GM18909 (cell line): ENCODE results near the gene DOCK4.
A peak's percentile ranks its signal among the peaks of the same experiment; 100 is the strongest.

Experiments
- ATAC-seq: cut with Tn5 transposase; IDR thresholded peaks from one replicate; pipeline ENCODE4 v1.9.1; 2021; ENCODE audit warnings: mild to moderate bottlenecking; ENCODE audit not compliant: unreplicated experiment, poor library complexity

Gene DOCK4

GRCh38 chr7:111760043-111760442 is 446.2 kb downstream of the DOCK4 start:
- ATAC-seq, result no peak

DNA sequence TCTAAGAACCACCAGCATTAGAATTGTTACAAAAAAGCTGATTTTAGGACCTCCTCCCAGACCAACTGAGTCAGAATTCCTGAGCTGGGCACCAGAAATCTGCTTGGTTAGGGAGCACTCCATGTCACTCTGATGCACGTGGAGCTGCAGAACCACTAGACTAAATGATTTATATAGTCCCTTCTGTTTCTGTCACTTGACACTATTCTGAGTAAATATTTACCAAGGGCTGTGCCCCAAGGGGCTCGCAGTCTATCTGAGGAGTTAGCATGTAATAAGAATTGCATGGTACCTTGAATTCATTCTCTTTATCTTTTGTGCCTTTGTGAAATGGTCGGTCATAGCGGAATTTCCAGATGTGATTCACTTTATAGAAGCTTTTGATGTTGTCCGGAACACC is 447.9 kb downstream of the DOCK4 start:
- no peak for ATAC-seq

DNA sequence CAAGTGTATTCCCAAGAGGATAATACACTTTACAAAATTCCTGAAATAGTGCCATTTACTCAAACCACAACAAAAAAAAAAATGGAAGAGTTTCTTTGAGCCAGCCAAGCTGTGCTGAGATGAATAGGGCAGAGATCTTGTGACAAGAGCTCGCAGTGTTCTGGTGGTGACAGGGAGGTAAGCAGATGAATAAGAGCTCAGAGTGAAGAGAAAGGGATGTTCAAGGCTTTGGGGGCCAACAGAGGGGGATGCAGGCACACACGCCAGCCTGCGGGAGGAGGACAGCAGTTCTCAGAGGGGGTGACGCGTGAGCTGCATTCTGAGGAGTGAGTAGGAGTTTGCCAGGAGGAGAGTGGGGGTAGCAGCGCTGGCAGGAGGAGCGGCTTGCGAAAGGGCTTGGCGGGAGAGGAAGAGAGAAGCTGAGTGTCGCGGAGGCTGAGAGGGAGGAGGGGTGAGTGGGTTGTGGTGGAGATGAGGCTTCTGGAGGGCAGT is 449.5 kb downstream of the DOCK4 start:
- no peak for ATAC-seq

GRCh38 chr7:111755383-111755782 is 450.8 kb downstream of the DOCK4 start:
- ATAC-seq, result no peak

GRCh38 chr7:111753968-111754367 is 452.2 kb downstream of the DOCK4 start:
- no peak for ATAC-seq

DNA sequence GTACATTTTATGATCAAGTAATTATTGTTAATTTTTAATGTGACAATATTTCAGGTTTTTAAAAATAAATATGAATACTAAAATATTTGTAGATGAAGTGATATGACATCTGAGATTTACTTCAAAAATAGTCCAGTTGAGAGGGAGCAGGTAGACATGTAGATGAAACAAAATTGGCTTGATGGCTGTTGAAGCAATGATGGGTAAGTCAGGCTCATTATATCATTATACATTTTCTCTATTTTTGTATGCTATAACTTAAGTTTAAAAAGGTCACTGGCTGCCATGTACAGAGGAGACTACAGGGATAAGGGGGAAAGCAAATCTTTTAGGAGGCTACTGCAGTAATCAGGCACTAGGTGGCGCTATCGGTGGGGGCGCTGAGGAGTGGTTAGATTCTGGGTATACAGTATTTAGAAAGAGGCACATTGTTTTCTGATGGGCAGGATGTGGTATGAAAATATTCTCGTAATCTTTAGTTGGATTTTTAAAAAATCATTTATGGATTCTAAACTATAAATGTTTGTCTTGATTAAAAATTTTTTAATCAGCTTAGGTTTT is 454.1 kb downstream of the DOCK4 start:
- peak; percentile 97 for ATAC-seq

GRCh38 chr7:111750878-111751277 is 455.3 kb downstream of the DOCK4 start:
- no peak for ATAC-seq

DNA sequence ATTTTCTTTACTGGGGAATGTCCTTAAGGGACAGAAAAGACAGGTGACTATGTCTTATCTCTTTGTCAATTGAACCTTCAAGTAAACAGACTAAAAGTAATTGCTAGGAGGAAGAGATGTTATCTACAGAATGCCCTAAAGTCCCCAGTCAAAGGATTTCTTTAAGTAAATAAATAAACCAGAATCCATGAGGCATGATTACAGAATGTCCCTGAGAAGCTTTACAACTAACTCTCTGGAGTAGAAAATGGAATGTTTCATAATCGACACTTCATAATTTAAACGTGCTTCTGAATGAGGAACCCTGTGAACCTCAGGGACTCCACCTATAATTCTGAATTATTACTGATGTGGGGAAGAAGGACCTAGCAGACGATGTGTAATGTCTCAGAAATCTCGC is 456.0 kb downstream of the DOCK4 start:
- no peak for ATAC-seq

DNA sequence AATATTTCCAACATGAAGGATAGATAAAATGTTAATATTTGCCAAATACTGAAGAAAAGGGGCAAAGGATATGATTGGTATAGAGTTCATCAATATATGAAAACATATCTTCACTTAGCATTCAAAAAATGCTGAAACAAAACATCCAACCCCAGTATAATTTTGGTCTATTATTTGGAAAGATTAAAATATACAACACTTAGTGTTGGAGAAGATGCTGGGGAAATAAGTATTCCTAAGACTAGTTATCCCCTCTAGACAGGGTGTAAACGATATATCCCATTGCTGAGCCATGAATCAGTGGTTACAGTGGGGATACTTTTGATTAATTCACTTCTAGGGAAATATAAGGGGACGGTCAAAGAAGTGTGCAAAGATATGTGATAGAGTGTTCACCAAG is 456.6 kb downstream of the DOCK4 start:
- ATAC-seq, result no peak

GRCh38 chr7:111747718-111748117 is 458.5 kb downstream of the DOCK4 start:
- ATAC-seq, result no peak

GRCh38 chr7:111746950-111747349 is 459.2 kb downstream of the DOCK4 start:
- no peak for ATAC-seq

GRCh38 chr7:111744501-111745155 is 461.6 kb downstream of the DOCK4 start:
- no peak for ATAC-seq

DNA sequence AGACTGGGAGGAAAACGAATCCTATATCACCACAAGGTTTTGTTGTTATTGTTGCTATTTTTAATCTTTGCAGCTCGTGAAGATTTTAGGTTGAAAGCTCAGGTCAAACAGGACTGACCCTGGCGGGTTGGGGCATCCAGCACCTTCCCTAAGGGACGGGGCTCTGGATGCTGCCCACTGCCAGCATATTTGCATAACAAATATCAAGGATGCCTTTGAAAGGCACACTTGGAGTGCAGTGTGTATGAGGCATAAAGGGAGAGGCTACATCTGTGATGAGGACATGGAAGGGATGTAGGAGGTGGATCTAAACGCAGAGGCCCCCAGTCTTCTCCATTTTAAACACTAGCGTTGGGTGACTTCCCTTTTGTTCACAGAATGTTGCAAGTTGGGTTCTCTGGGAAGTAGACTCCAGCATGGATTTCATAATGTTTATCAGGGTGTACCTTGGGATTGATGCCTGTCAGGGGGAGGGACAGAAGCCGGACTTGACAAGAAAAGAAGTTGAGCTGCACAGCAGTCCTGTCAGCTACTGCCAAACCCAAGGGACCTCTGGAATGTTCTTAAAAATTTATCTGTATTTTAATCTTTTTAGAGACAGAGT is 462.9 kb downstream of the DOCK4 start:
- no peak for ATAC-seq

- peak; percentile 95 for ATAC-seq
These were observed 464.4 kb downstream of the DOCK4 start for GRCh38 chr7:111741811-111742240.

GRCh38 chr7:111740942-111741341 is 465.3 kb downstream of the DOCK4 start:
- no peak for ATAC-seq

DNA sequence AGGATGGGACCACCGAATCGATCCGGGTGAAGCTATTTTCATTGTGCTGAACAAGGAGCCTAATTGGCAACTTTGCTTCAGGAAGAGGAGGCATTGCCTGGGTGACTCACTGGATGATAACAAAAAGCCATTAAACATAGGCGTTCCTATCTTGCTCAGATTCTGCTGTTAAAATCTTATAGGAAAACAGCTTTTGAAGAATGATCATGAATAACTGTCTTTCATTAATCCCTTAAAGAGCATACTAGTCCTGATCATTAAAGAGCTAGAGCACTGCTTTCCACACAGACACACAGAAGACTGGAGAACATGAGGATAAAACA is 469.7 kb downstream of the DOCK4 start:
- ATAC-seq, result no peak

- ATAC-seq, result peak; percentile 77
These were observed 470.3 kb downstream of the DOCK4 start for GRCh38 chr7:111735661-111736551.

- ATAC-seq, result no peak
These were observed 471.1 kb downstream of the DOCK4 start for GRCh38 chr7:111734954-111735660.

- ATAC-seq, result no peak
These were observed 473.3 kb downstream of the DOCK4 start for GRCh38 chr7:111732923-111733322.
